8988T (cell line): ENCODE results near the gene TOM1L2.

Source experiments
- DNase-seq: peaks from one replicate; pipeline ENCODE4 v3.0.0; 2011

Gene TOM1L2

DNA sequence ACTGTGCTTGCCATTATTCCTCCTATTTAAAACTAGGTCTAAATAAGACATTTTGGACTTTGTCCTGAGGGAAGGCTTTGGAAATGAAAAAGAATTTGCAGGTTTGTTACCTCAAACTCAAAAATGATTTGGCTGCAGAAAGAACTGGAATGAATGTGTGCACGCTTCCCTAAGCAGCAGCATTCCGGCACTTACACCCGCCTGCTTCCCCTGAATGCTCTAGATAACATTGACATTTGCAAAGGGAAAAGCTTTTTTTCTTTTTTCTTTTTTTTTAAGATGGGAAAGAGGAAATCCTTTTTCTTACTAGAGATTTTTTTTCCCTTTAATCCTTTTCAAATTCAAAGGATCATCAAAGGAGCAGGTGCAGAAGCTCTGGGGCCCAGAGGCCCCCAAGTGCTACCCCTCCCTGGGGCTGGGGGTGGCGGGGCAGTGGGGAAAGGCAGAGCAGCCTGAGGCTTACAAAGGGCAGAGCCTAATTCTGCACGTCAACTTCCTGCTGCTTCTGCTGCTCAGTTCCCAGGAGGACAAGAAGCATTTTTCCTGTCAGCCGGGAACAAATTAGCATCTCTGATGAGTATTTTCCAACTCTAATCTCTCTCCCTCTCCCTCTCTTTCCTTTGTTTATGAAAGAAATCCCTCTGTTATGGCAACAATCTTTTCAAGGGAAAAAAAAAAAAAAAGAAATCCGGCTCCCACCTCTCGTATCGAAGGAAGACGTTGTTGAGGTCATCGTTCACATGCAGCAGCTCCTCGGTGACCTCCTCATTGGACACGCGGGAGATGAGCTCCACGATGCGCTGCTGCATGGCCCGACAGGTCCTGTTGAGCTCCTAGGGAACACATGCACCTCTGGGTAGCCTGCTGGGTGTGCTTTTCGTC is 103.3 kb downstream of the TOM1L2 start:
- no peak for DNase-seq

GRCh38 chr17:17866897-17867296 is 105.3 kb downstream of the TOM1L2 start:
- no peak for DNase-seq

DNA sequence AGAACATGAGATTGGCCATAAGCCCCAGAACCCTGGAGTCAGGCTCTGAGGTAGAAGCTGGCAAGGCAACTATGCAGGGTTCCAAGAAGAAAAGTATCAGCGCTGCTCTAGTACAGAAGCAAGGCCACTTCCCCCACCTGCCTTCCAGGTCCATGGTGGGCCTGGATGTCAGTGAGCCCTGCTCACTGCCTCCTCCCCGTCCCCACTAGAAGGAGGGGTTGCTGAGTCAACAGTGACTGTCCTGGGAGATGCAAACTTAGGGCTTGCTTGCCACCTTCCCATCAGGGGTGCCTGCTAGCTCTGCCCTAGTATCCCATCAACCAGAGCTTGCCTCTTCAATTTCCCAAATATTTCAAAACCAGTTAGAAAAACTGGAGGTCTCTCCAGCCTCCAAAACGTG is 105.8 kb downstream of the TOM1L2 start:
- DNase-seq, result no peak

DNA sequence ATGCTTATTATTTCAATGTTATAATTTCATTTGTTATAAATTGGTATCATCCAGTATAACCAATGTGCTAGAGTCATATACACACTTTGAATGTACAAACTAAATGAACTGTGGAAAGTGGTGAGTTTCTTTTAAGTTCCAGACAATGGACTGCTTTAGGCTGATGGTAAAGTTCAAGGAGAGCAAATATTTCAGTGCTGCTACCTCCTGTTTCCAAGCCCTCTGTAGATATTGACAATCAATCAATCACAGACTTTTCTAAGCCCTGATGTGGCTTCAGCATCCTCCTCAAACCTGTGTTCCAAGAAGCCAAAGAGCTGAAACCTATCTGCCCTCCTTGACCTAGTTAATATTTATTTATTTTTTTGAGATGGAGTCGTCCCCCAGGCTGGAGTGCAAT is 107.2 kb downstream of the TOM1L2 start:
- no peak for DNase-seq

GRCh38 chr17:17860766-17861107 is 111.5 kb downstream of the TOM1L2 start:
- DNase-seq, result no peak

DNA sequence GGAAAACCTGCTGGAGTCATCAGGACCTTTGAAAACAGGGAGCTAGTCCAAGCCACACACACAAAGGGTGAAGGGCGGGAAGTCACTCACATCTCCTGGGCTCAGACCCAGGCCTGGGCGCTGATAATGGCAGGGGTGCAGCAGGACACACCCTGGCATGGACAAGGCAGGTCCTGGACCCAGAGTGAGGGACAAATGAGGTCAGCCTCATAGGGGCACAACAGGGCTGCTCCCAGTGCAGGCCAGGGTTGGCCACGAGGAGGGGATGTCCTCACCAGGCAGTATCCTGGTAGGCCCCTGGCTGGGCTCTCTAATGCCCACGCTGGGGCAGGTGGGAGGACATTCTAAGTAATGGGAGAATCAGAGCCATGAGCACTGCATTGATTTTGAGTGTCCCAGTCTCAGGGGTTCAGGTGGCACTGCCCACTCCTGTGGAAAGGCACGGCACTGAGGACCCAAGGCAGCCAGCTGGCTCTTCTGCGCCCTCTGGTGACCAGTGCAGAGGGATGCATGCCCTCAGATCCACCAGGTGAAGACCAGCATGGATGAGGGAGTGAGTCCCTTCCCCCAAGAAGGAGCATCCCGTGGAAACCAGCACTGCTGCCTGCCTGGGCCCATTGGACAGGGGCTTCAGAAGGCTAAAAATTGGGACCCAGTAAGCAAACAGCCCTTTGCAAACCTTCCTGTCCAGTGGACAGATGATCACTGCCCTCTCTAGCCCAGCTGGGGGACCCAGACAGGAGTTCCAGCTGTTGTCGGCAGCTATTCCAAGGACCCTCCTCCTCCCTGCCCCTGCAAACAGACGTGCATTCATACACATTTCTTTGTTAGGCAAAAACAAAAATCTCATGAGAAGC is 112.1 kb downstream of the TOM1L2 start:
- DNase-seq, result peak; percentile 93

GRCh38 chr17:17857496-17857895 is 114.7 kb downstream of the TOM1L2 start:
- DNase-seq, result no peak

- DNase-seq, result no peak
These were observed 115.8 kb downstream of the TOM1L2 start for GRCh38 chr17:17856386-17856785.

- DNase-seq, result no peak
These were observed 116.2 kb downstream of the TOM1L2 start for GRCh38 chr17:17855976-17856375.

- no peak for DNase-seq
These were observed 118.3 kb downstream of the TOM1L2 start for GRCh38 chr17:17853811-17854447.

- DNase-seq, result no peak
These were observed 119.3 kb downstream of the TOM1L2 start for GRCh38 chr17:17852930-17853329.

DNA sequence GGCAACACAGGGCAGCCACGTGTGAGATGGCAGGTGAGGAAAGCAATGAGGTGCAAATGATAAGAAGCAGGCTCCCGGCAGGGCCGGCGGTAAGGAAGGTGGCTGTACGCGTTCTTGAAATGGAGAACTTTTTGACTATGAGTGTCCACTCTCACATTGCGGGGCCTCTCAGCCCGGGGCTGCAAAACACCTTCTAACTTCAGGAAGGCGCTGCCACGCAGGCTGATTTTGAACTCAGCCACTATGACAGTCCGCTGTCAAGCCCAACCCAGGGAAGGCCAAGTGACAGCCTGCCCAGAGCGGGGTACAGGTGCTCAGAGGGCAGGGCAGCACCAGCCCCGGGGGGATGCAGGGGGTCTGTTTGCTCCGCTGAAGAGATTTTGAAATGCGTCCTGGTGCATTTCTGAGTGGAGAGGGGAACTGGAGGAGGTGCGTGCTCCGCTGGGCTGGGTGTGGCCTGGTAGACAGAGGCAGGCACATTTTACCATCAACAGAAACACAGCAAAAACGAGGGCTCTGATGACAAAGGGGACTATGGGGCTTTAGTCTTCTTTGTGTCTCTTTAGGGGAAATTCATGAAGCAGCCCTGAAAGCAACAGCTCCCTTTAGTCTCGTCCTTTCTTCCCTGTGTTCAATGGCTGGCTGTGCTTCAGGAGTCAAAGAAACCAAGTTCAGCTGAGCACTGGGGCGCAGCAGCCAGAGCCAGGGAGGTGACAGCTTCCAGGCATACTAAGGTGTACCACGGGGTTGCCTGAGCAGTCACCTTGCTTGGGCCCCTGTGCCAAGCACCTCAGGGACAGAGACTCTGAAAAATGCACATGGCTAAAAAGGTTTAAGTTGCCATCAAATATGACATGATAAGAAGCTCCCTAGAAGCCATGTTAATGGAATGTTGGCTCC is 120.8 kb downstream of the TOM1L2 start:
- DNase-seq, result no peak

GRCh38 chr17:17849845-17850373 is 122.3 kb downstream of the TOM1L2 start:
- no peak for DNase-seq

DNA sequence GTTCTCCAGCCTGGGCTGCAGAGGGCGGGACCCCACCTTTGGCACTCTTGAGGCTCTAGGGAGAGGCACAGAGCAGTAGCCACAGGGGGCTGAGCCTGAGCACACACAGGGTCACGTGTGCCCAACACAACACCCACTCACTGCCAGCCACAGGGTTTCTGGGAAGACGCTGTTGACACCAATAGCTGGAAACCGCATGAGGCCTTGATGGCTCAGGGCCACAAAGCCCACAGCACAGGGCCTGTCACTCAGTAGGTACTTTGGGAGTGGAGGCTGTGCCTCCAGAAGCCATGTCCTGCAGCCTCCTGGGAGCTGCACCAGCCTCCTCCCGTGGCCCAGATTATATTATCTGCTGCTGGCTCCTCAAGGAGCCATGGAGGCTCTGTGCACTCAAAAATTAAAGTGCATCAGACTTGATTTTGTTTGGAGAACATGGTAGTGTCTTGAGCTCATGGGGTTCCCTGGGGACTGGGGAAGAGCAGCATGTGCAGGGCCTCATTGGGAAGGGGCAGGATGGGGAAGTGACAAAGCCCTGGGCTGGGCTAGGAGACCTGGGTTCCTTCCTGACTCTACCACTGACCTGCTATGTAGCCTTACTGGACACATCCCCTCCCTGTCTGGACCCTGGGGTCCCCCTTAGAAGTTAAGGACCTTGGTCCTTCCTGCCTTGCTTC is 122.9 kb downstream of the TOM1L2 start:
- DNase-seq, result no peak

DNA sequence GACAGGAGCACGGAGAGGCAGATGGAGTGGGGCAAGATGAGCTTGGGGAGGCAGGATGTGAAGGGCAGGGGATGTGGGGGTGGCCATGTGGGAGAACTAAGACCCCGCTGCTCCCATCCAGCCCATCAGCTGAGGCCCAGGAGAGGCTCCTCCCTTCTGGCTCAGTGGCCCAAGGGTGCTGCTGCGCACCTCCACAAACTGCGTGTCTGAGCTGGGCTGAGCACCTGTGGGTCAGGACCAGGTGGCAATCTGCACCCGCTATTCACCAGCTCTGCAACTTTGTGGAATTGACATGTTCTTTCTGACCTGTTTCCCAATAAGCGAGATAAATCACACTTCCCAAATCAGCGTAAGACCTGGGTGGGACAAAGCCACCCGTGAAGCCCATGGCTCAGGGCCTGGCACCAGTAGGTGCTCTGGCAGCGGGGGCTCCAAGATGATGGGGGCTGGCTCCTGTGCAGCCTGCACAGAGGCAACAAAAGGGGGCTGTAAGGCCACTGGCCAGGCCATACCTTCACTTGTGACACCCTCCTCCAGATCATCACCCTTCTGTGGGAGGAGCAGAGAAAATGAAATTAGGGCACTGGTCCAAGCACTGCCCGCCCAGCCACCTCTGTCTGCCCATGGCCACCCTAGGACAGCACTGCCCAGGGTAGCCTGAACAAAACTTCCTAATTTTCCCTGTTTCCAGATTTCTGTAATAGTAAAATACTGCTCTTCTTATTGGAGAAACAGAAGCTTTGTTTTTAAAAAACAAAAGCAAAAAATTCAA is 123.7 kb downstream of the TOM1L2 start:
- no peak for DNase-seq

DNA sequence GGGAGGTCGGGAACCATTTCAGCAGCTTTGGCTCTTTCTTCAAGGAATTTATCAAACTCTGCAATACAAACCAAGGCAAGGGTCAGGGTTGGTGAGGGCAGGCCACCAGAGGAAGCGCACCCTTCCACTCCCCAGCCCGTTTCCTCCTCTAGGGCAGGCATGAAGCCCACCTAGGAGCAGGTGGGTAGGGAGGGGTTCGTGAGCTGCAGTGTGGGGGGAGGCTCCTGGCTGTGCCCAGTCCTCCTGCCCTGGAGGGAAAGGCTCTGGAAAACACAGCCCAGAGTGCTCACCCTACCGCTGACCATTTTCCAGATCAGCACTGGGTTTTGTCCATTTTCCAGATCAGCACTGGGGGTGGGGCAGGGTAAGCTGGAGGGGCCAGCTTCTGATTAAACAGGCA is 124.5 kb downstream of the TOM1L2 start:
- no peak for DNase-seq

- DNase-seq, result no peak
These were observed 125.0 kb downstream of the TOM1L2 start for GRCh38 chr17:17847118-17847689.

GRCh38 chr17:17846645-17847044 is 125.6 kb downstream of the TOM1L2 start:
- DNase-seq, result no peak

GRCh38 chr17:17846003-17846402 is 126.2 kb downstream of the TOM1L2 start:
- DNase-seq, result no peak

GRCh38 chr17:17845046-17845775 is 127.0 kb downstream of the TOM1L2 start:
- DNase-seq, result no peak
